Colonic mucosa (tissue), 4 donors: Measurements from ENCODE around the gene KAT8. TPM values are rescaled to one million over a fixed set of nuclear protein-coding genes. Genes with fewer than 3 reads are reported as not detected.

Experiments
- DNase-seq: peaks from one replicate; pipeline ENCODE4 v3.0.0-alpha.2; 2020
- H3K27ac ChIP-seq: fragments of 200-600 bp; one replicate; pipeline ENCODE4 v1.8.0; 2021
- H3K27me3 ChIP-seq: fragments of 200-600 bp; one replicate; pipeline ENCODE4 v1.8.0; 2021
- H3K36me3 ChIP-seq: fragments of 200-600 bp; one replicate; pipeline ENCODE4 v1.8.0; 2021
- H3K4me1 ChIP-seq: fragments of 200-600 bp; one replicate; pipeline ENCODE4 v1.8.0; 2021; ENCODE audit warnings: mild to moderate bottlenecking
- H3K4me3 ChIP-seq: fragments of 200-600 bp; one replicate; pipeline ENCODE4 v1.8.0; 2021
- H3K9ac ChIP-seq, 2 donors: one replicate each; pipeline ENCODE4 v1.7.0; 2013; ENCODE audit warnings: control low read depth in 2 of 2, low read depth in 2 of 2, low read length in 2 of 2
- H3K9me3 ChIP-seq: fragments of 200-600 bp; one replicate; pipeline ENCODE4 v1.8.0; 2021
- CTCF ChIP-seq: fragments of 200-600 bp; IDR thresholded peaks from one replicate; pipeline ENCODE4 v1.8.0; 2022; ENCODE audit warnings: antibody characterized with exemption, mild to moderate bottlenecking
- intact Hi-C: fragments of 100-400 bp; cut with DNase I; formaldehyde crosslinking; loops from one replicate; pipeline ENCODE4 v1.14.1; 2022
- total RNA-seq, 2 donors: library from RNA; stranded (reverse); fragmentation: NEBNext Ultra II Directional in 1 of 2; extraction: Animal tissue kit (Norgen Biotek cat#: 25700) in 1 of 2; gene quantifications; one replicate each; pipeline ENCODE4 v1.2.1, GENCODE V29; 2021
- donor health status: healthy.
- donor health status: DM: no; HTN: no; CAD: no.
- donor health status: DM: no; HTN: no; CAD: no.

KAT8 gene
- total RNA-seq, 2 donors from 2014 or later: 42.2 to 69.5 TPM

DNA sequence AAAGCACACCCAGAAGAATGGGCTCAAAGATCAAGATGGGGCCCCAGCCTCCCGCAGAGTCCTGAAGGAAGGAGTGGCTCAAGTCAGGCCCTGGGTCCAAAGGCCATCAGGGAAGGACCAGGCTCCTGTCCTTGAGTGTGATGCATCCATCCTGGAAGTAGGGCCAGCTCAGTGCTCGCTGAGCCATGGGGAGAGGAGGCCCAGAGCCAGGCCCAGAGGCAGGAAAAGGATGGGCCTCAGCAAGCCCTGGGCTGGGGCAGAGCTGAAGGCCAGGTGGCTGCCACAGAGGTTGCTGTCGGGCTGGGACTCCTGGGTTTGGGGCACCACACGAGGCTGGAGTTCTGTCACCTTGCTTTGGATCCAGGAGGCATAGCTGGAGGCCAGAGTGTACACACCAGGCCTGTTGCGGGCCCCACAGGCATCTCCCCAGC is 14.4 kb downstream of the KAT8 start:
- TF ChIP-seq CTCF: no peak
- Histone ChIP-seq H3K27ac (peak overlapping the region; percentile 98), H3K4me1 (peaks cover 35% of the 10 kb centered on the region), H3K9me3 (no peaks in the 10 kb centered on the region), H3K27me3 (no peaks in the 10 kb centered on the region), H3K4me3 (no peak overlapping the region), H3K9ac (peak overlapping the region; percentile 24 to 100), H3K36me3 (no peaks in the 10 kb centered on the region)
- intact Hi-C loops: no loop called here
- peak; percentile 88 for DNase-seq

DNA sequence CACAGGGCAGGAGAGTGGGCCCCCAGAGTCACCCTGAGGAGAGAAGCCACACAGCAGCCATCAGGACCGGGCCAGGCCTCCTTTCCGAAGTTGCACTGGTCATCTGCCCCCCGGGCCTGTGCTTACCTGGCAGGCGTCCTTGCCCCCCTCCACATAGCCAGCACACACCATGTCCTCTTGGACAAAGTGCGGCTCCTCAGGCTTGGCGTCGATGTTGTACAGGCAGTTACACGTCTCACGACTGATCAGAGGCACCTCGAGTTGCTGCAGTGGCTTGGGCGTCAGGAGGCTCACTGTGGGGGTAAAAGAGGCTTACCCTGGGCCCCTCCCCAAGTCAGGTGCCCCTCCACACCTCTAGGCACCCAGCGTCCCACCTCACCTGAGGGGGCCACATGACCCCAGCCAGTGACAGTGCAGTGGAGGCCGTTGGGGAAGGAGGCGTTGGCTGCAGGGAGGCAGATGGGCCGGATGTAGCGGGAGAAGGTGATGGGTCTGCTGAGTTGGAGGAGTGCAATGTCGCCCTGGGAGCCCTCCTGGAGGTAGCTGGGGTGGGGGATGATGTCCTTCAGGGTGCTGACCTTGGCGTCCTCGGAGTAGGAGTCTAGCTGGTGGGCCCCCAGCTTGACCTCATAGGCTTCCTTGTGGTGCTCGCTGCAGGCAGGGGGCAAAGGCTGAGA is 15.0 kb downstream of the KAT8 start:
- H3K9ac ChIP-seq: peak overlapping the region; percentile 24 to 100
- H3K9me3 ChIP-seq: no peaks in the 10 kb centered on the region
- no peaks in the 10 kb centered on the region for H3K27me3 ChIP-seq
- peak overlapping the region; percentile 98 for H3K27ac ChIP-seq
- intact Hi-C loops: no loop called here
- no peaks in the 10 kb centered on the region for H3K36me3 ChIP-seq
- H3K4me1 ChIP-seq: peaks cover 35% of the 10 kb centered on the region
- no peak for TF ChIP-seq CTCF
- DNase-seq: no peak
- H3K4me3 ChIP-seq: no peak overlapping the region

- H3K4me1 ChIP-seq: peaks cover 30% of the 10 kb centered on the region
- intact Hi-C loops: no loop called here
- DNase-seq: no peak
Observed at GRCh38 chr16:31133046-31133501, 15.6 kb downstream of the KAT8 start.

DNA sequence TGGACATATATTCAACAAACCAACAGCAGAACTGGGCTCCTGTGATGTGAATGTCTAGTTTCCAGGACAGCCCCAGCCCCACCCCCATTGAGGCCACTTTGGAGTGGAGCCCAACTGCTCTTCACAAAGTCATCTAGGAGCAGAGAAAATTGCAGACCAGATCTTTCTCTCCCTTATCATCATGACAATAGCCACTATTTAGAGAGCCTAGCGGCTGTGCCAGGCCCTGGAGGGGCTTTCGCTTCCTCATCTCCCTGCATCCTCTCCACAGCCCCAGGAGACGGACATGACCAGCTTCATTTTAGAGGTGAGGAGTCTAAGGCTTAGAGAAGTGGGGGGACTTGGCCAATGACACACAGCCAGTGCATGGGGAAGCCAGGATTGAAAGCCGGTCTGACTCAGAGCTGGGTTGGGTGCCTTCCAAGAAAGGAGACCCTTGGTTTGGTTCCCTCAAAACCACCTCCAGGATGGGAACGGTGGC is 16.7 kb downstream of the KAT8 start:
- Histone ChIP-seq H3K4me3 (peak overlapping the region; percentile 63), H3K4me1 (peaks cover 24% of the 10 kb centered on the region), H3K36me3 (no peaks in the 10 kb centered on the region), H3K27ac (peak overlapping the region; percentile 98), H3K9ac (peak overlapping the region; percentile 33 to 100), H3K9me3 (no peaks in the 10 kb centered on the region), H3K27me3 (no peaks in the 10 kb centered on the region)
- DNase-seq: peak; percentile 27
- intact Hi-C loops: no loop called here
- TF ChIP-seq CTCF: no peak

More at GRCh38 chr16:31133046-31133501, 15.6 kb downstream of the KAT8 start:
- Histone ChIP-seq H3K9ac (peak overlapping the region; percentile 64 to 100), H3K27me3 (no peaks in the 10 kb centered on the region), H3K4me3 (peak overlapping the region; percentile 63), H3K9me3 (no peaks in the 10 kb centered on the region), H3K27ac (peak overlapping the region; percentile 98), H3K36me3 (no peaks in the 10 kb centered on the region)
- TF ChIP-seq CTCF: no peak

GRCh38 chr16:31134625-31135534 is 17.4 kb downstream of the KAT8 start:
- Histone ChIP-seq H3K36me3 (no peaks in the 10 kb centered on the region), H3K9me3 (no peaks in the 10 kb centered on the region), H3K9ac (peak overlapping the region; percentile 79 to 100), H3K4me3 (peak overlapping the region; percentile 63), H3K27ac (peak overlapping the region; percentile 98), H3K27me3 (no peaks in the 10 kb centered on the region), H3K4me1 (peaks cover 20% of the 10 kb centered on the region)
- intact Hi-C loops: no loop called here
- DNase-seq: peak; percentile 80
- TF ChIP-seq CTCF: peak; percentile 10
